HepG2 (cell line): ENCODE data around the gene RAB20. TPM values are rescaled to one million over a fixed set of nuclear protein-coding genes. Genes with fewer than 3 reads are reported as not detected.

ENCODE experiments used
- ATAC-seq: fragments of 200-7000 bp; cut with Tn5 transposase; 3 replicates; pipeline ENCODE4 v1.9.1; 2020; ENCODE audit warnings: mild to moderate bottlenecking, moderate library complexity
- BruUV-seq: library from RNA; stranded (reverse); fragments of 400-500 nt; replicated peaks from 2 replicates; lab custom pipeline; 2021; lab: Mats Ljungman, UMichigan
- CTCF ChIA-PET: fragments of 300-600 bp; formaldehyde crosslinking; extraction: SDS; loops from one replicate; lab custom pipeline; 2021; ENCODE audit warnings: low total read pairs, inconsistent platforms, low intra/inter-chr PET ratio; lab: Yijun Ruan, JAX
- POLR2A ChIA-PET: fragments of 350-600 bp; sonication (Branson Sonifier 250); formaldehyde crosslinking; loops from one replicate; lab custom pipeline; 2020; ENCODE audit warnings: antibody characterized with exemption, inconsistent platforms; lab: Yijun Ruan, JAX
- DNase-seq: peaks from one replicate; pipeline ENCODE4 v3.0.0-alpha.2; 2015; ENCODE audit warnings: low spot score
- FAIRE-seq: peaks from 3 replicates; lab custom pipeline; 2011; peaks lifted over from hg19 to GRCh38; lab: Jason Lieb, UNC
- H2AFZ ChIP-seq: one replicate; pipeline ENCODE4 v1.6.1; 2011; ENCODE audit warnings: low read length, inconsistent platforms
- H3K27ac ChIP-seq: fragments of 300-600 bp; 3 replicates; pipeline ENCODE4 v1.8.0; 2011; ENCODE audit warnings: mixed run types, mild to moderate bottlenecking, mixed read lengths, low read length, inconsistent platforms; ENCODE audit not compliant: insufficient read depth; ENCODE audit errors: extremely low read length
- H3K27me3 ChIP-seq, 2 experiments: fragments of 200-600 bp in 1 of 2; 2 replicates in 1 of 2; 3 replicates in 1 of 2; pipeline versions ENCODE4 v1.6.0 to v1.8.0; 2011; ENCODE audit warnings: low read length in 2 of 2, mild to moderate bottlenecking in 2 of 2, moderate library complexity in 2 of 2, inconsistent platforms in 1 of 2; ENCODE audit not compliant: insufficient read depth in 2 of 2, control insufficient read depth in 1 of 2
- H3K36me3 ChIP-seq, 2 experiments: fragments of 200-600 bp in 1 of 2; replicated peaks in 1 of 2; 2 replicates in 1 of 2; 3 replicates in 1 of 2; pipeline versions ENCODE4 v1.5.1 to v1.8.0; 2011; ENCODE audit warnings: low read length in 2 of 2, inconsistent platforms in 1 of 2; ENCODE audit not compliant: insufficient read depth in 2 of 2, control insufficient read depth in 1 of 2
- H3K4me1 ChIP-seq: 2 replicates; pipeline ENCODE4 v1.5.1; 2012; ENCODE audit warnings: low read length, inconsistent platforms; ENCODE audit not compliant: insufficient read depth
- H3K4me2 ChIP-seq: 2 replicates; pipeline ENCODE4 v1.6.0; 2011; ENCODE audit warnings: low read depth, low read length, inconsistent platforms
- H3K4me3 ChIP-seq, 3 experiments: fragments of 200-600 bp in 1 of 3; sonication (generic), shearing (Covaris generic) in 1 of 3; replicated peaks in 1 of 3; 2 replicates each; pipeline ENCODE4 v1.5.1; 2011 to 2016; ENCODE audit warnings: low read length in 3 of 3, inconsistent platforms in 2 of 3, low read depth in 2 of 3, mild to moderate bottlenecking in 2 of 3, control low read depth in 1 of 3, mixed read lengths in 1 of 3; ENCODE audit not compliant: insufficient read depth in 1 of 3
- H3K79me2 ChIP-seq: one replicate; pipeline ENCODE4 v1.6.1; 2011; ENCODE audit warnings: low read length, inconsistent platforms; ENCODE audit not compliant: insufficient read depth
- H3K9ac ChIP-seq: 2 replicates; pipeline ENCODE4 v1.6.0; 2011; ENCODE audit warnings: mild to moderate bottlenecking, low read depth, low read length, inconsistent platforms; ENCODE audit not compliant: insufficient read depth
- H3K9me3 ChIP-seq: 2 replicates; pipeline ENCODE4 v1.5.1; 2012; ENCODE audit warnings: mild to moderate bottlenecking, low read length
- H4K20me1 ChIP-seq: 2 replicates; pipeline ENCODE4 v1.6.0; 2011; ENCODE audit warnings: inconsistent platforms, mild to moderate bottlenecking, low read length, moderate library complexity; ENCODE audit not compliant: insufficient read depth
- AKNA ChIP-seq: sonication (generic); formaldehyde crosslinking; IDR thresholded peaks from 2 replicates; pipeline ENCODE4 v1.4.0; 2020; ENCODE audit warnings: missing genetic modification reagents, borderline replicate concordance
- HIC2 ChIP-seq: sonication (generic); formaldehyde crosslinking; IDR thresholded peaks from 2 replicates; pipeline ENCODE4 v1.9.0; 2022; ENCODE audit warnings: low read depth, missing genetic modification reagents
- HNF4G ChIP-seq, 2 experiments: sonication (generic) in 1 of 2; formaldehyde crosslinking in 1 of 2; IDR thresholded peaks; 2 replicates each; pipeline versions ENCODE4 v1.4.0 to v1.6.1; 2011 to 2020; ENCODE audit warnings: borderline replicate concordance in 2 of 2, low read depth in 2 of 2, mild to moderate bottlenecking in 2 of 2, low read length in 1 of 2, missing genetic modification reagents in 1 of 2, moderate library complexity in 1 of 2
- RCOR2 ChIP-seq: IDR thresholded peaks from 2 replicates; pipeline ENCODE4 v1.6.1; 2016; ENCODE audit warnings: missing biosample characterization, missing genetic modification reagents
- TCF7L2 ChIP-seq: IDR thresholded peaks from 2 replicates; pipeline ENCODE4 v1.6.1; 2011; ENCODE audit warnings: mild to moderate bottlenecking, low read depth, low read length, moderate library complexity
- USF2 ChIP-seq, 2 experiments: sonication (generic) in 1 of 2; formaldehyde crosslinking in 1 of 2; IDR thresholded peaks; 2 replicates each; pipeline versions ENCODE4 v1.5.1 to v1.6.1; 2011 to 2020; ENCODE audit warnings: borderline replicate concordance in 1 of 2, low read depth in 1 of 2, low read length in 1 of 2, mild to moderate bottlenecking in 1 of 2, missing genetic modification reagents in 1 of 2, moderate library complexity in 1 of 2
- WGBS: methylation state at CpG from one replicate; pipeline ENCODE4 v1.1.6; 2017; ENCODE audit warnings: low lambda C conversion rate; 5-methylcytosine and 5-hydroxymethylcytosine counted together
- in situ Hi-C: cut with HindIII; loops from 2 replicates; pipeline ENCODE4 v1.10.0; 2017; ENCODE audit warnings: low pct_unique_long_range_greater_than_20kb; ENCODE audit not compliant: extremely low pct_ligation_motif_present
- intact Hi-C: fragments of 100-400 bp; cut with micrococcal nuclease; formaldehyde crosslinking; loops from one replicate; pipeline ENCODE4 v1.10.0; 2022; ENCODE audit not compliant: unreplicated experiment
- polyA plus RNA-seq, 8 experiments: library from polyadenylated mRNA; depleted of rRNA in 3 of 8; stranded (reverse) in 7 of 8; unstranded in 1 of 8; fragments of >200 nt; fragmentation: Illumina TruSeq in 4 of 8; extraction: Trizol in 4 of 8; gene quantifications; 2 replicates each; pipeline versions ENCODE4 v1.2.1 to v1.2.3, GENCODE V29; 2011 to 2016; ENCODE audit warnings: low read depth in 4 of 8, missing spikeins in 1 of 8, mixed read lengths in 1 of 8; ENCODE audit not compliant: insufficient read depth in 1 of 8
- total RNA-seq, 5 experiments: library from RNA; depleted of rRNA; stranded (reverse); fragments of >200 nt; fragmentation: Illumina TruSeq; extraction: Trizol; gene quantifications; 2 replicates each; pipeline ENCODE4 v1.2.3, GENCODE V29; 2016; ENCODE audit warnings: low read depth in 1 of 5

The RAB20 gene
- total and polyA plus RNA-seq, 2 of the 13 experiments (the other 11 are each of a cell fraction or from before 2014, with no cell fraction given) = 15.6 to 30.5 TPM

GRCh38 chr13:110551284-110551683 lies 10.2 kb downstream of the RAB20 start (continued):
- TF ChIP-seq HIC2 (CRISPR knock-in tag) (no peak), HNF4G (IDR thresholded peaks at IDR 0.05; ENCODE audit: borderline replicate concordance, low read depth, low read length) (no peak), HNF4G (CRISPR knock-in tag; IDR thresholded peaks at IDR 0.05; ENCODE audit: borderline replicate concordance, low read depth) (no peak), USF2 (IDR thresholded peaks at IDR 0.05; ENCODE audit: low read depth, low read length) (no peak), USF2 (CRISPR knock-in tag; IDR thresholded peaks at IDR 0.05; ENCODE audit: borderline replicate concordance) (no peak)
- TF ChIP-seq, all 625 proteins: peak for 0

GRCh38 chr13:110549795-110550160 lies 11.7 kb downstream of the RAB20 start:
- Histone ChIP-seq H3K4me2 (no peak overlapping the region), H3K27ac (no peak overlapping the region), H3K9ac (no peak overlapping the region), H4K20me1 (peaks cover 13% of the 10 kb centered on the region; the same call in 1 of the 2 replicates), H3K4me3 (no peak overlapping the region), H3K79me2 (peaks cover 68% of the 10 kb centered on the region), H3K27me3 (no peaks in the 10 kb centered on the region), H3K9me3 (no peaks in the 10 kb centered on the region), H3K36me3 (peaks cover 4 to 11% of the 10 kb centered on the region in 2 experiments; a peak in 2 of 5 replicates), H3K4me1 (peaks cover 46% of the 10 kb centered on the region), H2AFZ (no peak overlapping the region)
- 95% methylated on average over 11 of the region's 11 CpGs for WGBS
- in situ Hi-C loops (no loop called here), intact Hi-C loops (no loop called here)
- ATAC-seq = no peak
- FAIRE-seq = no peak
- CTCF ChIA-PET = no interaction called here
- TF ChIP-seq TCF7L2 (no peak), RCOR2 (CRISPR knock-in tag) (no peak), AKNA (no peak)
- no peak for DNase-seq
- no TSS peak for BruUV-seq
- POLR2A ChIA-PET = no interaction called here
